ENCODE results near the gene CLHC1.
"Not testable (repeated sequence)": the region's sequence is repeated elsewhere in the genome, so short reads cannot be mapped to it uniquely, and the experiment has no call there.

Gene CLHC1

GRCh38 chr2:55152475-55153412, 79.3 kb downstream of the CLHC1 start:
- no peak for DNase-seq (ENCODE audit: low spot score)

- DNase-seq (ENCODE audit: low spot score): no peak
Measured at GRCh38 chr2:55151733-55152433, 80.2 kb downstream of the CLHC1 start.

GRCh38 chr2:55150834-55151233, 81.3 kb downstream of the CLHC1 start:
- DNase-seq (ENCODE audit: low spot score): no peak

- peak; percentile 55 for DNase-seq (ENCODE audit: low spot score)
Measured at GRCh38 chr2:55148269-55148668, 83.8 kb downstream of the CLHC1 start.

- DNase-seq (ENCODE audit: low spot score): no peak
Measured at GRCh38 chr2:55147531-55147930, 84.6 kb downstream of the CLHC1 start.

- no peak for DNase-seq (ENCODE audit: low spot score)
Measured at GRCh38 chr2:55147041-55147440, 85.1 kb downstream of the CLHC1 start.

GRCh38 chr2:55146263-55146662, 85.8 kb downstream of the CLHC1 start:
- no peak for DNase-seq (ENCODE audit: low spot score)

GRCh38 chr2:55144922-55145820, 86.9 kb downstream of the CLHC1 start:
- no peak for DNase-seq (ENCODE audit: low spot score)

- not testable (repeated sequence) for DNase-seq (ENCODE audit: low spot score)
Measured at GRCh38 chr2:55143706-55144105, 88.4 kb downstream of the CLHC1 start.

- DNase-seq (ENCODE audit: low spot score): no peak
Measured at GRCh38 chr2:55142518-55142917, 89.6 kb downstream of the CLHC1 start.

GRCh38 chr2:55141572-55142413, 90.3 kb downstream of the CLHC1 start:
- DNase-seq (ENCODE audit: low spot score): no peak

- DNase-seq (ENCODE audit: low spot score): no peak
Measured at GRCh38 chr2:55140316-55141219, 91.5 kb downstream of the CLHC1 start.

GRCh38 chr2:55139305-55139704, 92.8 kb downstream of the CLHC1 start:
- no peak for DNase-seq (ENCODE audit: low spot score)

GRCh38 chr2:55138882-55139229, 93.2 kb downstream of the CLHC1 start:
- no peak for DNase-seq (ENCODE audit: low spot score)

- DNase-seq (ENCODE audit: low spot score): no peak
Measured at GRCh38 chr2:55138014-55138881, 93.8 kb downstream of the CLHC1 start.

GRCh38 chr2:55137024-55137958, 94.8 kb downstream of the CLHC1 start:
- no peak for DNase-seq (ENCODE audit: low spot score)

- DNase-seq (ENCODE audit: low spot score): no peak
Measured at GRCh38 chr2:55136138-55136541, 96.0 kb downstream of the CLHC1 start.

- no peak for DNase-seq (ENCODE audit: low spot score)
Measured at GRCh38 chr2:55135491-55135890, 96.6 kb downstream of the CLHC1 start.

Measured in GM03348 (cell line).